Mononuclear cell (primary cell): ENCODE results near the gene LAPTM4A. TPM values are rescaled to one million over a fixed set of nuclear protein-coding genes. Genes with fewer than 3 reads are reported as not detected.
"Not testable (repeated sequence)": the region's sequence is repeated elsewhere in the genome, so short reads cannot be mapped to it uniquely, and the experiment has no call there.

Experiments
- H3K27me3 ChIP-seq: 2 replicates; pipeline ENCODE4 v1.6.0; 2011; ENCODE audit warnings: low read length, control low read depth; ENCODE audit not compliant: insufficient read depth
- H3K4me1 ChIP-seq: 2 replicates; pipeline ENCODE4 v1.5.1; 2011; ENCODE audit warnings: mild to moderate bottlenecking, low read length, control low read depth; ENCODE audit not compliant: insufficient read depth
- H3K4me3 ChIP-seq: 2 replicates; pipeline ENCODE4 v1.5.1; 2011; ENCODE audit warnings: mild to moderate bottlenecking, low read length, moderate library complexity
- H3K9me3 ChIP-seq: 2 replicates; pipeline ENCODE4 v1.5.1; 2011; ENCODE audit warnings: low read depth, mild to moderate bottlenecking, control low read depth, low read length
- total RNA-seq: library from RNA; depleted of rRNA; stranded (reverse); fragments of >200 nt; gene quantifications from one replicate; pipeline ENCODE4 v1.2.3, GENCODE V29; 2012

The LAPTM4A gene
- total RNA-seq = 90.9 TPM

DNA sequence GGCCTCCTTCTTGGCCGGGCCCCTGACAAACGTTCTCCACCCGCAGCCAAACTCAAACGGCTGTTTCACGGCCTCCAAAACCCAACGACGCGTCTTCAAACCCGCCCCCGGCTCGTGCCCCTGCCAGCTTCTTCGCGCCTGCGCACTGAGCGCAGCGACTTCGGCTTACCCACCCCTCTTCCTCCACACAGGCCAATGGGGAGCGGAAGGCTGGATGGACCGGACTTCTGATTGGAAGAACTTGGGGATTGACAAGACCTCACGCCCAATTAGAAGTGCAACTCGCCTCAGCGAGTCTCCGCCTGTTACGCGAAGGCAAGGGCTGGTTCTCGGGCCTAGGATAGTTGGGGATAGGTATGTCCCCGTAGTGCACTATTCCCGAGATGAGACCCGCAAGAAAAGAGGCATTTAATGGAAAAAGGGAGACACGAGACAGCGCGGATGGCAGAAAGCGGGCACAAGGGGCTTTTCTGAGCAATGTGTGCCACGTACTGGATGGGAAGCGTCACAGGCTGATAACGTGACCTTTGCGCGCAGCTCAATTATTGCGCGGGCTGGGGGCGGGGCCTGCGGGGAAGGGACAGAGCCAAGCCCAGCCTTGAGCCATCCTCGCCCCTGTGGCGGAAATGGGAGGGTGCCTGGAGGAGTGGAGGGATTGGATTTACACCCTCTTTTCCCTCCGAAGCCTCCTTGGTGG lies at the start of gene LAPTM4A:
Gene LAPTM4A (minus strand): TSS at position 97 of the 697 bp plus-strand sequence. CDS start 108 bp downstream, outside the sequence.
- peak within 1 kb of the TSS; percentile 99 for H3K4me3 ChIP-seq
- H3K27me3 ChIP-seq = peaks cover 28% of the 10 kb centered on the region
- peaks cover 36% of the 10 kb centered on the region for H3K4me1 ChIP-seq
- no peaks in the 10 kb centered on the region for H3K9me3 ChIP-seq

DNA sequence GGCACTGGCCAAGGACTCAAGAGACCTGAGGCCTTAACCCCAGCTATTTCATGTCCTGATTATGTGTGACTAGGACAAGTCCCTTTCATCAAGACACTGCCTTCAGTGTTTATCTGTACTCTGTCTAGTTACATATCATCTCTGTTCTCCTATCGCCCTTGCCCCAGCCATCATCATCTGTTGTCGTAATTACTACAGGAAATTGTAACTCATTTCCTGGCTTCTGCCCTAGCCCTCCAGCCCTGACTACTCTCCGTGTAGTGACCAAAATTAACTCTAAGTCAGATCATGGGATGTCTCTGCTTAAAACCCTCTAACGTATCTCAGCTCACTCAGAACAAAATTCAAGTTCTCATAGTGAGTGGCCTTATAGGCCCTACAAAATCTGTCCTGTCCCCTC lies 49.3 kb upstream of the LAPTM4A start:
- H3K4me3 ChIP-seq = no peak overlapping the region
- H3K27me3 ChIP-seq = no peaks in the 10 kb centered on the region
- no peaks in the 10 kb centered on the region for H3K9me3 ChIP-seq
- H3K4me1 ChIP-seq = no peaks in the 10 kb centered on the region

DNA sequence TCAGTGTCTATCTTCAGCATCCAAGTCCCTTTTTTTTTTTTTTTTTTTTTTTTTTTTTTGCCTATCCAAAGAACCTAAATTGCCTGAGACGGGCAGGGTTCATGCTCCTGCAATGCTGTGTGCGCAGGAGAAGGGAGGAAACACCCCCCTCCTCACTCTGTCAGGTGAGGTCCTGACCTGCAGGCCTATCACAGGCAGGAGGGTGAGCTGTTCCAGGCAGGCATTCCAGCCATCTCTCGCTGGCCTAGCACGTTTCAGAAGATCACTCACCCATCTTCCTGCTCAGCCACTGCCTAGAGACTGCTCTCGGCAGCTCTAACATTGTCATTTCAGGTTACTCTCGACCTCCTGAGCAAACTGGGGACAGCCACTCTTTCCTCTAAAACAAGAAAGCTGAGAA lies 48.4 kb upstream of the LAPTM4A start:
- no peak overlapping the region for H3K4me3 ChIP-seq
- no peaks in the 10 kb centered on the region for H3K27me3 ChIP-seq
- H3K9me3 ChIP-seq = no peaks in the 10 kb centered on the region
- no peaks in the 10 kb centered on the region for H3K4me1 ChIP-seq

DNA sequence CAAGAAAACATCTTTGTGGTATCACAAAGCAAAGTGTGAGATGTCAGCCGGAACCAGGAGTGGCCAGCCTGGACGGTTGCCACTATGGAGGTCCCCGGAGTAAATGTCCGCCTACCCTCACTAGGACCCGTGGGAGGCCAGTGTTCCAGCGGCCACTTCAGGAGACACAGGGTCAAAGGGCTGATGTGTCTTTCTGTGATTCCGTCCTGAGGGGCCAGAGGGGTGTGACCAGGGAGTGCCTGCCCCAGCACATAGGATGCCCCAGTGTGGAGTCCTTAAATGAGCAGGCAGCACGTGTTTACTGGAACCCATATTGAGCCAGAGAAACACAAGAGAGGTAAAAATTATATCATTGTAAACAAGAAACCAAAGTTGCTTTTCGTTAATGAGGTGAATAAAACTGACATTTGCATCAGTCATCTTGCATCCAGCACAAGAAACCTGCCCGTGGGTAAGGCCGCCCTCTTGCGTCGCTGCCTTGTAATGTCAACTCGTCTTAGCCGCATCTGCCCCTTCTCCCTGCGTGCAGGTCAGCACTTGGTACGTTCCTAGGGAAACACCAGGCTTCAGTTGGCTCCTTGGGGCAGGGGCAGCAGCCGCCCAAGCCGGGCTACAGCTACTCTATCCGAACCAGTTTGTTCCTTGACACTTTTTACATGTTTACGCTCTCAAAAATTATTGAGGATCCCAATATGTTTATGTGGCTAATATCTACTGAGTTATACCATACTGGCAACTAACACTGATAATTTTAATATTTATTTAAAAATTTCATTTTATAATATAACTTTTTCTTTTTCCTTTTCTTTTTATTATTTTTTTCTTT lies 46.7 kb upstream of the LAPTM4A start:
- no peaks in the 10 kb centered on the region for H3K4me1 ChIP-seq
- no peak overlapping the region for H3K4me3 ChIP-seq
- no peaks in the 10 kb centered on the region for H3K9me3 ChIP-seq
- no peaks in the 10 kb centered on the region for H3K27me3 ChIP-seq

DNA sequence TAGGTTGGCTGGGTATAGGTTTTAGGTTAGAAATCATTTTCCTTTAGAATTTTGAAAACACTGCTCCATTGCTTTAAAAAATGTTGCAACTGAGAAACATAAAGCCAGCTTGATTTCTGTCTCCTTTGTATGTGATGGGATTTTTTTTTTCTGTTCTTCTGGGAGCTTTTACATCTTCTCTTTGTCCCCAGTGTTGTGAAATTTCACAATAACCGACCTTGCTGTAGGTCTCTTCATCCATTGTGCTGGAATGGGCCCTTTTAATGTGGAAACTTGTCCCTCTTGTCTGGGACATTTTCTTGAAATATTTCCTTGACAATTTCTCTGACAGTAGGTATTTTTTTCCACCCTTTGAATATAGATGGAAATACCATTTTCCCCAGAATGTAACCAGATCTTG lies 44.0 kb upstream of the LAPTM4A start:
- Histone ChIP-seq H3K4me1 (no peaks in the 10 kb centered on the region), H3K9me3 (no peaks in the 10 kb centered on the region), H3K4me3 (no peak overlapping the region), H3K27me3 (no peaks in the 10 kb centered on the region)

DNA sequence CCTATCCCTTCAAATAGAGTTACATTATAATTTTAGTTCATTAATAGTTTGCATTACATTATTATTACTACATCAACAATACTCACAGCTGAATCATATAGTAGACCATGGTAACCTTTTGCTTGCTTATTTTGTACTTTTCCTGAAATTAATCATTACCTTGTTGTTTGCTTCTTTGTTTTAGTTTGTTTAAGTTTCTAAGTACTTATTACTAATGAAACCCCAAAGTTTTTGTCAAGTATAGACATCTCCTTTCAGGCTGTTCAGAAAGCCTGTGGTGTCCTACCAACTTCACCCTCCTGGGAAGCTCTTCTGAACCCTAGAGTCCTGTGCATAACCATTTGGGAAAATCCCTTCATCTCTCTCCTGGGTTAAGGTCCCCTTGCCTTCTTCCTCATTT lies 43.5 kb upstream of the LAPTM4A start:
- Histone ChIP-seq H3K27me3 (no peaks in the 10 kb centered on the region), H3K9me3 (no peaks in the 10 kb centered on the region), H3K4me1 (no peaks in the 10 kb centered on the region), H3K4me3 (no peak overlapping the region)

DNA sequence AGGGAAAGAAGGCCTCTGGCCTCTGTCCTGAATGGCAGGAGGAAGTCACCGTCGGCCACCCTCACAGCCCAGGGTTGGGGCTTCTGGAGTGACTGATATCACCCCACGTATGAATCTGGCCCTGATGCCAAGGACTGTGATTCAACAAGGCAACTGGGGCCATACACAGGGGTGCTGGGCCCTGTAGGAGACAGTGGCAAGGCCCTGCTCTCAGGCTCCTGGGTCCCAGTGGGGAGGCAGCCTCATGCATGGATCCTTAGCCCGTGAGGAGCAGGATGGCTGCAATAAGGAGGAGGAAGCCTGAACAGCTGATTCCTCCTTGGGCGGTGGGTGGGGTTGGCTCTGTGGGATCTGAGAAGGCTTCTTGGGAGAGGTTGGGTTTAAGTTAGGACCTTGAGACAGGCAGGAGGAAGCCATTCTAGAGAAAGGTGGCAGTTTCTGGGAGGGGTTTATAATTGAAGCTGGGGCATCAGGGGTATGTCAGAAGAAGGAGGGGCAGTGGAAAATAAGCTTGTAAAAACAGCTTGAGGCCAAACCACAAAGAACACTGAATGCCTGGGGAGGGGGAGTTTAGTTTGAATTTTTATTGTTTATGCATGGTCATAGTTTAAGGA lies 42.8 kb upstream of the LAPTM4A start:
- H3K4me1 ChIP-seq = no peaks in the 10 kb centered on the region
- no peaks in the 10 kb centered on the region for H3K27me3 ChIP-seq
- H3K4me3 ChIP-seq = no peak overlapping the region
- H3K9me3 ChIP-seq = no peaks in the 10 kb centered on the region

DNA sequence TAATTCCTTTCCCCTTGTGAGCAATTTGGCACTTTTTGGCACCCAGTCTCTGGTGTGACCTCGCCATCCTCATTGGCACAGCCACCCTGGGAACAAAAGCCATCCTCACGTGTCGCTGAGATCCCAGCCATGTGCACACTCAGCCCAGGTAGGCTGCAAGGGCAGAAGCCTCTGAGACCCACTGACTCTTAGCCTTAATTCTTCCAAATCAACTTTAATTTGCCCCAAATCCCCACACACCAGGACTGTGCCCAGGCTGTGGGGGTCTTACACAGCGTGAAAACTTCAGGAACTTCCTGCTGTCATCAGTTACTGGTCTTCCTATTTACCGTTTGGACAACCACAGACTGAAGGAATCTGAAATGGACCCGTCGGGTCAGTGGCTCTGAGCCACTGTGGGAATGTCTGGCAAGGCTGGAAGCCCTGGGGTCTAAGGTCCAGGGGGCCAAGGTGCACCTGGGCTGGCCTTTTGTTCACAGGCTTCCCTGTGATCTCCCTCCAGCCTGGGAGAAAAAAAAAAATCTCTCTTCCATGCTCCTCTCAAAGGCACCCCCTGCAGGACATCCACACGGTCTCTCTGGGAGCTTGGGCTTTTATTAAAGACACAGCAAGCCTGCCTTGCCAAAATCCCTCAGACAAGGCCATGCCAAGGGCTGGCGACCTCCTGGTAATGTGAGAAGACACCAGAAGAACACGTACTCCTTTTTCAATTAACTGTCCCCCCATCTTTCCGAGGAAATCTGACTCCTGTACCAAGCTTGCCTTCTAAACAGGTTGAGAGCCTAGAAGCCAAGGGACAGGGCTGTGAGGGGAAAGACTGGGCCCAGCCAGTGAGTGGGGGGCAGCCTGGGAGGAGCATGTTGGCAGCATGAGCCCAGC lies 42.1 kb upstream of the LAPTM4A start:
- no peaks in the 10 kb centered on the region for H3K27me3 ChIP-seq
- H3K9me3 ChIP-seq = no peaks in the 10 kb centered on the region
- no peaks in the 10 kb centered on the region for H3K4me1 ChIP-seq
- no peak overlapping the region for H3K4me3 ChIP-seq

DNA sequence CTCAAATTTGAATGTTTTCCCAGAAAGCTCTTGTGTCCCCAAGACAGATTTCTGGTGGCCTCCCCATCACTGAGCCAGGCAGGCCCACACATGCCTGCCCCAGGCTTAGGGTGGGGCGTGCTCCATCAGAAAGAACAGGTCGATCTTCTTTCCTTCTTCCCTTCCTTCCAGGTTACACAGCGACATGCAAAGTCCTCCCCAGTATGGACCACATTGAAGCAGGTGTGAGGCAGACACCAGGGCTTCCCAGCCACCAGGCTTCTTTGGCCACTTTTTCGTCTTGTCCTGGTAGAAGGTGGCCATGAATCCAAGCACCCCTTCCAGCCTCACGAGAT lies 41.4 kb upstream of the LAPTM4A start:
- no peaks in the 10 kb centered on the region for H3K4me1 ChIP-seq
- no peaks in the 10 kb centered on the region for H3K27me3 ChIP-seq
- no peak overlapping the region for H3K4me3 ChIP-seq
- no peaks in the 10 kb centered on the region for H3K9me3 ChIP-seq

DNA sequence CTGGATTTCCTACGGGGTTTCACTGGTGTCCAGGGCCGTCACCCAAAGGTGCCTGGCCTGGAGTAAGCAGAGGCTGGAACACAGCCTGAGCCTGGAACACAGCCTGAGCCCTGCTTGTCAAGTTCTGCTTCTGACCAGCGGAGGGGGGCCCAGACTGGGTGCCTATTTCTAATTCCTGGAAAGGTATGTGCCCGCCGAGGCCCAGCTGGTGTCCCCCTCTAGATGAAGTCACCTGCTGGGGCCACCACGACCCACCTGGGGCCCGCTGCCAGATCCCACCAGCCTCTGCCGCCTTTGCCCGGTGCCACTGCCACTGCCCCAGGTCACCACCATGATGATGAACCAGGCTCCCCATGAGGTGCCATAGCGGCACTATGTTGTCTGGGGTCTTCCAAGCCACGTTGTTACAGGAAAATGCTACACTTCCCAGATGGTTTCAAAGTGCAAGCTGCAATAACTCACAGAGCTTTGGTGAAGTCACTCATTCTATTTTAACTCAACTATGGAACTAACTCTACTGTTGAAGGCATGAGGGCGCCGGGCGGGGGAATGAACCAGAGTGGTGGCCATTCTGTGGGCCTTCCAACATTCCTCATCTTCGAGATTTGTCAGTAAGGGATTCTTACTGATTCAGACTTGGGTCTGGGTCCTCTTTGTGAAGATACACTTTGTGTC lies 40.9 kb upstream of the LAPTM4A start:
- H3K9me3 ChIP-seq = no peaks in the 10 kb centered on the region
- H3K27me3 ChIP-seq = no peaks in the 10 kb centered on the region
- H3K4me3 ChIP-seq = no peak overlapping the region
- H3K4me1 ChIP-seq = no peaks in the 10 kb centered on the region

DNA sequence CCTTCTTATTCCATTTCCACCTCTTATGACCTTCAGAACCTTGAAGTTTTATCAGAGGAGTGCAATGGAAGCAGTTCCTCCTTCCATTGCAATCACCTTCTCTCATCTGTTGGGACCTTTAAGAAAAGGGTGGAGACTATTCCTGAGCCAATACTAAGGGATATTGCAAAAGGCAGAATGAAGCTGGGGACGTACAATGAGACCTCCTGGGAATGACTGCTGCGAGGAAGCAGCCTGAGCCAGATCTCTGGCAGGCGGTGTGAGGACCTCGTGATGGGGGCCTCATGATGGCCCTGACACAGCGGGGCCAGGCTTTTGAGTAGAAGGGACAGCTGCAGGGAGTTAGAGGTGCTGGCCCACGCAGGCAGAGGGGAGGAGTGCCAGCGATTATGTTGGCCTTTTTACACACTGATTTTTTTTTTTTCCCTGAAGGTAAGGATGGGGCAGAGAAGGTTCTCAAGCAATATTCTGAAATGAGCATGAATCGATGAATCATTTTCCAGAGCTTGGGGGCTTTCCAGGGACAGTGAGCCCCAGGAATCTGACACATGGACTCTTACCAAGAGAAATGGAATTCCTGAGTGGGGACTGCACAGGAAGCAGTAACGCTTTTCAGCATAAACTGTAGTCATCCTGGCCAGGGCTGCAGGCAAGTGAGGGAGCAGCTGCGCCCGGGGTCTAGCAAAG lies 40.0 kb upstream of the LAPTM4A start:
- H3K27me3 ChIP-seq = no peaks in the 10 kb centered on the region
- H3K9me3 ChIP-seq = no peaks in the 10 kb centered on the region
- no peaks in the 10 kb centered on the region for H3K4me1 ChIP-seq

DNA sequence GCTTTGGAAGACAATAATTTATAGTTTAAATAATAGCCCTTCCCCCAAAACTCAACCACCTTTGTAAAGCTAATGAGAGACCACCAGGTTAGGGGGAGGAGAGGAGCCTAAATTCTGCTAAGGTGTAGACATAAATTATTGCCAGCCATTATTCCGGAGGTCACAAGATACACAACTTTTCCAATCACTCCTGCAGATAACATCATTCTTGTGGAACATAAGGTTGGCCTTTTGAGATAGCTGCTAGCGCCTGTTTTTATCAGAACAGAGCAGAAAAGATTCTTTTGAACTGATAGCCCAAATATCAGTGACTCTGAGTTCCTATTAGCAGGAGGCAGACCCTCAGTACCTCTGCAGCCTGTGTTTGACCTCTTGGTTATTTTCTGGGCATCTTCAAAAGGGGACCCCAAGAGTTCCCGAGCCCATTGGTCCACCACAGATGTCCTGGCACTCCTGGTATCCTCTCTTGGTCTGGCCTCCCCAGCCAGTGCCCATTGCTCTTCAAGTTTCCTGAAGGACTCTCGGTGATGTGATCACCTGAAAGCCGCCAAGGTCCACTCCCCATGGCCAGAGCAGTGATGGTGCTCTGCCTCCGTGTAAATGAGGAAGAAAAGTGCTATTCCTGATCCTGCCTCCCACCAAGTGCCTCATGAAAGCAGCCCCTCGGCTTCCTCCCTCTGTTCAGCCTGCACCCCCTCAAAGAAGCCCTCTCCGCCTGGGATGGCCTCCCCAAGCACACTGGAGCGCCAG lies 38.5 kb upstream of the LAPTM4A start:
- no peaks in the 10 kb centered on the region for H3K27me3 ChIP-seq
- no peaks in the 10 kb centered on the region for H3K4me1 ChIP-seq
- no peak overlapping the region for H3K4me3 ChIP-seq
- no peaks in the 10 kb centered on the region for H3K9me3 ChIP-seq

More for the DNA sequence above, 40.0 kb upstream of the LAPTM4A start:
- no peak overlapping the region for H3K4me3 ChIP-seq

DNA sequence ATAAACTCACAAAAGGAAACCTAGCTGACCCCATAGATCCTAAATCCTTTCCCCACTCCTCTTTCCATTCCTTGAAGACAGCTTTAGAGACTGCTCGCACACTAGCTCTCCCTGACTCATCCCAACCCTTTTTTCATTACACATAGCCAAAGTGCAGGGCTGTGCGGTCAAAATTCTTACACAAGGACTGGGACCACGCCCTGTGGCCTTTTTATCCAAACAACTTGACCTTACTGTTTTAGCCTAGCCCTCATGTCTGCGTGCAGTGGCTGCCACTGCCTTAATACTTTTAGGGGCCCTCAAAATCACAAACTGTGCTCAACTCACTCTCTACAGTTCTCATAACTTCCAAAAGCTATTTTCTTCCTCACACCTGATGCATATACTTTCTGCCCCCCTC lies 34.5 kb upstream of the LAPTM4A start:
- not testable (repeated sequence) for H3K9me3 ChIP-seq, H3K4me3 ChIP-seq, H3K4me1 ChIP-seq, H3K27me3 ChIP-seq
